HFF-Myc (cell line): ENCODE results near the gene PVALB.

ENCODE experiments used
- DNase-seq: peaks from one replicate; pipeline ENCODE4 v3.0.0-alpha.2; 2011; ENCODE audit warnings: low read depth; ENCODE audit errors: extremely low read depth
- H3K4me3 ChIP-seq: replicated peaks from 2 replicates; pipeline ENCODE4 v1.5.1; 2011; ENCODE audit warnings: low read depth, mild to moderate bottlenecking, control low read depth, low read length
- TF ChIP-seq, protein P1 (sequence below): IDR thresholded peaks from 2 replicates; pipeline ENCODE4 v1.5.1; 2012; ENCODE audit warnings: mild to moderate bottlenecking, low read depth, low read length, control low read depth; ENCODE audit errors: missing control alignments

The PVALB gene

DNA sequence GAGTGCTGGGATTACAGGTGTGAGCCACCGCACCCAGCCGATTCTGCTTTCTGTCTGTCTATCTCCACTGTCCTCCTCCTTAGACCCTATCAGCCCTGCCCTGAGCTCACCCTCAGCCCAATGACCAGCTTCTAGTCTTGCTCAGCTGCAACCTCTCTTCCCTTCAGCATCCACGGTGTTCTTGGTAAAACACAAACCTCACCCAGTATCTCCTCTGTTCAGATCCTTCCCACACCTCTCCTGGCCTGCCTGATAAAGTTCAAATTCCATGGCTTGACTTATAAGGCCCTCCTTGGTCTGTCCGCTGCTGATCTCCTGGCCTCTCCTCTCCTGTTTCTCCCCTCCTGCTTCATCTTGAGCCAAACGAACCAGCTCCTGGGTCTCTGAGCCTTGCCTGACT is 29.4 kb upstream of the PVALB start:
- no peak overlapping the region for H3K4me3 ChIP-seq
- TF ChIP-seq, protein P1, sequence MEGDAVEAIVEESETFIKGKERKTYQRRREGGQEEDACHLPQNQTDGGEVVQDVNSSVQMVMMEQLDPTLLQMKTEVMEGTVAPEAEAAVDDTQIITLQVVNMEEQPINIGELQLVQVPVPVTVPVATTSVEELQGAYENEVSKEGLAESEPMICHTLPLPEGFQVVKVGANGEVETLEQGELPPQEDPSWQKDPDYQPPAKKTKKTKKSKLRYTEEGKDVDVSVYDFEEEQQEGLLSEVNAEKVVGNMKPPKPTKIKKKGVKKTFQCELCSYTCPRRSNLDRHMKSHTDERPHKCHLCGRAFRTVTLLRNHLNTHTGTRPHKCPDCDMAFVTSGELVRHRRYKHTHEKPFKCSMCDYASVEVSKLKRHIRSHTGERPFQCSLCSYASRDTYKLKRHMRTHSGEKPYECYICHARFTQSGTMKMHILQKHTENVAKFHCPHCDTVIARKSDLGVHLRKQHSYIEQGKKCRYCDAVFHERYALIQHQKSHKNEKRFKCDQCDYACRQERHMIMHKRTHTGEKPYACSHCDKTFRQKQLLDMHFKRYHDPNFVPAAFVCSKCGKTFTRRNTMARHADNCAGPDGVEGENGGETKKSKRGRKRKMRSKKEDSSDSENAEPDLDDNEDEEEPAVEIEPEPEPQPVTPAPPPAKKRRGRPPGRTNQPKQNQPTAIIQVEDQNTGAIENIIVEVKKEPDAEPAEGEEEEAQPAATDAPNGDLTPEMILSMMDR, result no peak
- DNase-seq, result no peak

DNA sequence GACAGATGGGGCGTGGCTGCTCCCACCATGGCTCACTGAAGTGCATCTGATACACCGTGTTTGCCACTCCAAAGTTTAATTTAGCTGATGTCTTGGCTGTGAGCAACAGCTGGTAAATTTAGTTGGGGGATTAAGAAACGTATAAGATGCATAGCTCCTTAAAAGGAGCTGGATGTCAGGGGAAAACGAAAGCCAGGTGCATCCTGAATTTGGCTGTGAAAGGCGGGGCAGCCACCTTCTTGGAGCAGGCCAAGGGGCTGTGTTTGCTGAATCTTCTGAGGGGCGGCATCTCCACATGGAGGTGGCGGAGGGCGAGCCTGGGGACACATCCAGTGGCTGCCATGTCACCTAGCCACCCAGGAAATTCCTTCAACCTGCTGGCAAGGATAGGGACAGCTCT is 23.3 kb upstream of the PVALB start:
- no peak for DNase-seq
- TF ChIP-seq, protein P1, result no peak
- H3K4me3 ChIP-seq, result no peak overlapping the region

DNA sequence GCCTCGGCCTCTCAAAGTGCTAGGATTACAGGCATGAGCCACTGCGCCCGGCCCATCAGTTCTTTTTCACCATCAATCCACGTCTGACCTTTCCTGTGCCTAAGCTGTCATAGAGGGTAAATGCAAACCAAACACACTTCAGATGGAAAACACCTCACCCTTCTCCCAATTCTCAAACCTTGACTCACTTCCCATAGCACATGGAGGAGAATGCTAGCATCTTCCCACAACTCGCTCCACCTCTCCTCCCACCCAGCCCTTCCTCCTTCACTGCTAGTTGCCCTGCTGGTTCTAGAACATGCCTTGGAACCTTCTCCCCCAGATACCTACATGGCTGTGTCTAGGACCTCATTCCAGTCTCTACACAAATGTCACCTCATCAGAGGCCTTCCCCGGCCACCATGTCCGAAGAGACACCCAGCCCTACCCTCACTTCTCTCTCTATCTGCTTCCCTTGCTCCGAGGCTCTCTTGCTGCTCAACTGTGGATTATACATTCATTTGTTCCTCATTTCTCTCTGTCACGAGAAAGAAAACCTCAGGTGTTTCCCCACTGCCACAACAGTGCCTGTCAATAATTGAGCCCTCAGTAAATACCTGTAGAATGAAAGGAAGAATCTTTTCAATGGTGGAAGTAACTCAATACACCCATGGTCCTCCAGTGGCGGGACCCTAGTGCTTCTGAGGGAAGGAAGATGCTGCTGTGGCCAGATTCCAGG is 22.7 kb upstream of the PVALB start:
- no peak overlapping the region for H3K4me3 ChIP-seq
- no peak for DNase-seq
- TF ChIP-seq, protein P1, result no peak

DNA sequence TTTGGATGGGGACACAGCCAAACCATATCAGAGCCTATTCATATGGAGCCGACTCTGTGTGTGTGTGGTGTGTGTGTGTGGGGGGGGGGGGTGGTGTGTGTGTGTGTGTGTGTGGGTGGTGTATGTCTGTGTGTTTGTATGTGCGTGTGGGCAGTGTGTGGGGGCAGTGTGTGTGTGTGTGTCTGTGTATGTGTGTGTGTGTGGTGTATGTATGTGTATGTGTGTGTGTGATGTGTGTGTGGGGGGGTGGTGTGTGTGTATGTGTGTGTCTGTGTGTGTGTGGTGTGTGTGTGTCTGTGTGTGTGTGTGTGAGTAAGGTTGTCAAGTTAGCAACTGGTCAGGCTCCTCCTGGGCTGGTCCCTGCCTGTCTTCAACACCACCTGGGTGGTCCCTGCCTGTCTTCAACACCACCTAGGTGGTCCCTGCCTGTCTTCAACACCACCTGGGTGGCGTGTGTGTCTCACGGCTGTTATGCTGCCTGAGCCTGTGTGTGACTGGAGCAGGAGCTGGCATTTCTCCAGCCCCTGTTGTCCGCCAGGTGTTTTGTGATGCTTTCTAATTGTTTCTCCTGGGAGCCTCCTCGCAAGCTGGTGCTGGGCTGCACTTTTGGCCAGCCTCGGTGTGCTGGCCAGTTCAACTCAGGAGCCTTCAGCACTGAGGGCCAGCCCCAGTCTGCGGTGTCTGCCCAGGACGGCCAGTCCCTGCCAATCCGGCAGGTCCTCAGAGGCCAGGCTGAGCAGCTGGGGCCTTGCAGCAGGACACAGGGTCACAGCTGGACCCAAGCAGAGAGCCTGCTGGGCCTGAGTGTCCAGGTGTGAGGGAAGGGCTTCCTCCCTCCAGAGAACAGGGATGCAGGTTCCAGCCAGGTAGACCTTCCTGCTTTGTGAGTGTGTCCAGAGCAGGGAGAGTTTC is 21.5 kb upstream of the PVALB start:
- TF ChIP-seq, protein P1, result no peak
- no peak for DNase-seq
- no peak overlapping the region for H3K4me3 ChIP-seq

DNA sequence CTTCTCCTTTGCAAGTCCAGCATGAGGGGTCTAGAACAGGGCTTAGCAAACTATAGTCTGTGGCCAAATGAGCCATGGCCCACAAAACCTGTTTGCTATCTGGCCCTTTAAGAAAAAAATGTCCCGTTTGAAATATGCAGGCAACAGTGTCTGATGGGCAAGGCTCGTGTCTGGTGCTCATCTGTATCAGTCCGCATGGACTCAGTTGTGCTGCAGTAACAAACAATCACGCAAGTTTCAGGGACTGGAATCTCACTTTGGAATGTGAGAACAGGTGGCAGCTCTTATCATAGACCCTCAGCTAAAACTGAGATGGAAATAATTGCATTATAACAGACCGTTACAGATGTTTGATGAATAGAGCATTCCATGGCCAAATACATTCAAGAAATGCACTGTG is 19.1 kb upstream of the PVALB start:
- H3K4me3 ChIP-seq, result no peak overlapping the region
- no peak for DNase-seq
- TF ChIP-seq, protein P1, result no peak

DNA sequence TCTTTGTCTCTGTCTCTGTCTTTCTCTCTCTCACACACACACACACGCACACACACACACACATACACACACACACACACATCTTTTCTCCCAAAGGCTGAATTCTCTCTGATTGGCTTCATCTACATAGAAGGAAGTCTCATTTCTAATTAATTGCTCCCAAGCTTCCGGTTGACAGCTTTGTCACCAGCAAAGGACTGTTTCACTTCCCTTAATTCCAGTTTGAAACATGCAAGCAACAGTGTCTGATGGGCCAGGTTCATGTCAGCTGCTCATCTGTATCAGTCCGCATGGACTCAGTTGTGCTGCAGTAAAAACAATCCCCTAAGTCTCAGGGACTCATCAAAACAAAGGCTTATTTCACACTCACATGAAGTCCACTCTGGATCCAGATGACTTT is 16.2 kb upstream of the PVALB start:
- H3K4me3 ChIP-seq, result no peak overlapping the region
- DNase-seq, result no peak
- TF ChIP-seq, protein P1, result no peak
